Measurements from ENCODE around the gene LRSAM1.

LRSAM1 gene

DNA sequence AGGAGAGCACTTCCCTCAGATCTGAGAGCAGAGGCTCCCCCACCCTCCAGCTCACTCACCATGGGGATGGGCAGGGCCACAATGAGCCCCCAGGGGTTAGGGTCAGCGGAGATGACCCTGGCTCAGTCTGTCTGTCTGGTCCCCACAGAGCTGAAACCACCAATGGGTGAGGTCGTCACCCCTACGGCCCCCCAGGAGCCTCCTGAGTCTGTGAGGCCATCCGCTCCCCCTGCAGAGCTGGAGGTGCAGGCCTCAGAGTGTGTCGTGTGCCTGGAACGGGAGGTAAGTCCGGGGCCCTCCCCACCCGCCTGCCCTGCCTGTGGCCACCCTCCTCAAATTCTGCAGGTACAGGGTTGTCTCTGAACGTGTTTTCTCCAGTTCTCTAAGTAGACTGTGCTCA, 49.6 kb downstream of the LRSAM1 start:
- Histone ChIP-seq H3K27me3 (ENCODE audit: insufficient read depth, low read length) (no peaks in the 10 kb centered on the region), H3K9me3 (ENCODE audit: low read length) (no peaks in the 10 kb centered on the region), H3K4me1 (ENCODE audit: insufficient read depth, low read length) (no peaks in the 10 kb centered on the region), H2AFZ (ENCODE audit: low read depth, low read length) (no peak overlapping the region), H3K36me3 (ENCODE audit: insufficient read depth, low read length) (peaks cover 29% of the 10 kb centered on the region), H3K4me3 (ENCODE audit: low read length) (no peak overlapping the region)

DNA sequence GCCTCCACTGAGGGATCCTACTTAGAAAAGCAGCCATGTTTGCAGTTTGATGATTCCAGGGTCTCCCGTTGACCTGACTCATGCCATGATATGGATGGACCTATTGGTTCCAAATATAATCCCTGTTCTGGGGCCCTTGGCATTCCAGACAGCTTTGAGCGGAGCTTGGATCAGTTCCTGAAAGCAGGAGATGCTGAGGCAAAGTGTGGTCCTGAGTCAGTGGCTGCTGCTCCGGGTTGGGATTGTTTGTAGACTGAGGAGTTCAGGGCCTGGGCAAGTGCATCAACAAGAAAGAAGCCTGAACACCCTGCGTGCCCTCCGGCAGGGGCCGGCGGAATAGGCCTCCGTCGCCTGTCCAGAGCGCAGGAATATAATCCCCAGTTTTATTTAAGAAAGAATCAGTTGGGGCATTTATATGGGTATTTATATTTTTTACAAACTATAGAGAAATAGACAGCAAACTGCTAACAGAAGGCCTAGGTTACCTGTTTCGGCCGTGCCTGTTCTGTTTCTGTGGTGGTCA, 50.6 kb downstream of the LRSAM1 start:
- no peak overlapping the region for H2AFZ ChIP-seq (ENCODE audit: low read depth, low read length)
- H3K4me1 ChIP-seq (ENCODE audit: insufficient read depth, low read length) = no peaks in the 10 kb centered on the region
- H3K27me3 ChIP-seq (ENCODE audit: insufficient read depth, low read length) = no peaks in the 10 kb centered on the region
- no peaks in the 10 kb centered on the region for H3K9me3 ChIP-seq (ENCODE audit: low read length)
- no peak overlapping the region for H3K4me3 ChIP-seq (ENCODE audit: low read length)
- H3K36me3 ChIP-seq (ENCODE audit: insufficient read depth, low read length) = peaks cover 25% of the 10 kb centered on the region

DNA sequence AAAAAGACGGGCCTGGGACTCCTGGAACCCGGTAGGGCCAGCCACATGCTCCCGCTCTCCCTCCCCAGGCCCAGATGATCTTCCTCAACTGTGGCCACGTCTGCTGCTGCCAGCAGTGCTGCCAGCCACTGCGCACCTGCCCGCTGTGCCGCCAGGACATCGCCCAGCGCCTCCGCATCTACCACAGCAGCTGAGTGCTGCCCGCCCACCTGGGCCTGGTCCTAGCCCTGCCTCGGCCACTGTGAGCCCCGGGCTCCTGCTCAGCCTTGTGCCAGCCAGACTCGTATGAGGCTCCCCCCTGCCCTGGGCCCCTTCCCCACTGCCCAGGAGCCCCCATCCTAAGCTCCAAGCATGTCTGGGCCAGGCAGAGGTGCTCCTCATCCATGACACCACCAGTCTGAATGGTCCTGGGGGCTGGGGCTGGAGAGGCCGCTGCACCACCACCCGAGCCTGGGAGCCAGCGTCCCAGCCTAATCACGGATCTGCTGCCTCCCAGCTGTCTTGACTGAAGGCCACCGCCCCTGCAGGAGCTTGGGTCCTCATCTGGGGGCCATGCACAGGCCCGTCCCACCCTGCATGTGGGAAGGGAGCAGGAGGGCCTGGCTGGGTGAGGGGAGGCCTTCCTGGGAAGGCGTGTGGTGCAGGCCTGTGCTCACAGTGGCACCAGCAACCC, 51.5 kb downstream of the LRSAM1 start:
- no peak overlapping the region for H2AFZ ChIP-seq (ENCODE audit: low read depth, low read length)
- no peaks in the 10 kb centered on the region for H3K9me3 ChIP-seq (ENCODE audit: low read length)
- H3K27me3 ChIP-seq (ENCODE audit: insufficient read depth, low read length) = no peaks in the 10 kb centered on the region
- no peaks in the 10 kb centered on the region for H3K4me1 ChIP-seq (ENCODE audit: insufficient read depth, low read length)
- H3K4me3 ChIP-seq (ENCODE audit: low read length) = no peak overlapping the region
- peaks cover 23% of the 10 kb centered on the region for H3K36me3 ChIP-seq (ENCODE audit: insufficient read depth, low read length)

GRCh38 chr9:127503379-127503921, 52.1 kb downstream of the LRSAM1 start:
- H3K9me3 ChIP-seq (ENCODE audit: low read length) = no peaks in the 10 kb centered on the region
- no peak overlapping the region for H3K4me3 ChIP-seq (ENCODE audit: low read length)
- H2AFZ ChIP-seq (ENCODE audit: low read depth, low read length) = no peak overlapping the region
- no peaks in the 10 kb centered on the region for H3K27me3 ChIP-seq (ENCODE audit: insufficient read depth, low read length)
- peaks cover 22% of the 10 kb centered on the region for H3K36me3 ChIP-seq (ENCODE audit: insufficient read depth, low read length)
- no peaks in the 10 kb centered on the region for H3K4me1 ChIP-seq (ENCODE audit: insufficient read depth, low read length)

GRCh38 chr9:127503947-127504886, 52.9 kb downstream of the LRSAM1 start:
- Histone ChIP-seq H3K4me3 (ENCODE audit: low read length) (no peak overlapping the region), H2AFZ (ENCODE audit: low read depth, low read length) (no peak overlapping the region), H3K36me3 (ENCODE audit: insufficient read depth, low read length) (peaks cover 25% of the 10 kb centered on the region), H3K4me1 (ENCODE audit: insufficient read depth, low read length) (no peaks in the 10 kb centered on the region), H3K27me3 (ENCODE audit: insufficient read depth, low read length) (no peaks in the 10 kb centered on the region), H3K9me3 (ENCODE audit: low read length) (no peaks in the 10 kb centered on the region)

GRCh38 chr9:127504887-127505251, 53.6 kb downstream of the LRSAM1 start:
- Histone ChIP-seq H3K4me3 (ENCODE audit: low read length) (no peak overlapping the region), H3K9me3 (ENCODE audit: low read length) (no peaks in the 10 kb centered on the region), H3K27me3 (ENCODE audit: insufficient read depth, low read length) (no peaks in the 10 kb centered on the region), H3K4me1 (ENCODE audit: insufficient read depth, low read length) (no peaks in the 10 kb centered on the region), H2AFZ (ENCODE audit: low read depth, low read length) (no peak overlapping the region), H3K36me3 (ENCODE audit: insufficient read depth, low read length) (peaks cover 25% of the 10 kb centered on the region)

GRCh38 chr9:127505396-127506116, 54.2 kb downstream of the LRSAM1 start:
- Histone ChIP-seq H2AFZ (ENCODE audit: low read depth, low read length) (no peak overlapping the region), H3K36me3 (ENCODE audit: insufficient read depth, low read length) (peaks cover 25% of the 10 kb centered on the region), H3K4me1 (ENCODE audit: insufficient read depth, low read length) (no peaks in the 10 kb centered on the region), H3K4me3 (ENCODE audit: low read length) (no peak overlapping the region), H3K27me3 (ENCODE audit: insufficient read depth, low read length) (no peaks in the 10 kb centered on the region), H3K9me3 (ENCODE audit: low read length) (no peaks in the 10 kb centered on the region)

- Histone ChIP-seq H3K4me3 (ENCODE audit: low read length) (no peak overlapping the region), H3K4me1 (ENCODE audit: insufficient read depth, low read length) (no peaks in the 10 kb centered on the region), H2AFZ (ENCODE audit: low read depth, low read length) (no peak overlapping the region), H3K9me3 (ENCODE audit: low read length) (no peaks in the 10 kb centered on the region), H3K27me3 (ENCODE audit: insufficient read depth, low read length) (no peaks in the 10 kb centered on the region), H3K36me3 (ENCODE audit: insufficient read depth, low read length) (peaks cover 25% of the 10 kb centered on the region)
Observed at GRCh38 chr9:127506117-127506813, 55.0 kb downstream of the LRSAM1 start.

DNA sequence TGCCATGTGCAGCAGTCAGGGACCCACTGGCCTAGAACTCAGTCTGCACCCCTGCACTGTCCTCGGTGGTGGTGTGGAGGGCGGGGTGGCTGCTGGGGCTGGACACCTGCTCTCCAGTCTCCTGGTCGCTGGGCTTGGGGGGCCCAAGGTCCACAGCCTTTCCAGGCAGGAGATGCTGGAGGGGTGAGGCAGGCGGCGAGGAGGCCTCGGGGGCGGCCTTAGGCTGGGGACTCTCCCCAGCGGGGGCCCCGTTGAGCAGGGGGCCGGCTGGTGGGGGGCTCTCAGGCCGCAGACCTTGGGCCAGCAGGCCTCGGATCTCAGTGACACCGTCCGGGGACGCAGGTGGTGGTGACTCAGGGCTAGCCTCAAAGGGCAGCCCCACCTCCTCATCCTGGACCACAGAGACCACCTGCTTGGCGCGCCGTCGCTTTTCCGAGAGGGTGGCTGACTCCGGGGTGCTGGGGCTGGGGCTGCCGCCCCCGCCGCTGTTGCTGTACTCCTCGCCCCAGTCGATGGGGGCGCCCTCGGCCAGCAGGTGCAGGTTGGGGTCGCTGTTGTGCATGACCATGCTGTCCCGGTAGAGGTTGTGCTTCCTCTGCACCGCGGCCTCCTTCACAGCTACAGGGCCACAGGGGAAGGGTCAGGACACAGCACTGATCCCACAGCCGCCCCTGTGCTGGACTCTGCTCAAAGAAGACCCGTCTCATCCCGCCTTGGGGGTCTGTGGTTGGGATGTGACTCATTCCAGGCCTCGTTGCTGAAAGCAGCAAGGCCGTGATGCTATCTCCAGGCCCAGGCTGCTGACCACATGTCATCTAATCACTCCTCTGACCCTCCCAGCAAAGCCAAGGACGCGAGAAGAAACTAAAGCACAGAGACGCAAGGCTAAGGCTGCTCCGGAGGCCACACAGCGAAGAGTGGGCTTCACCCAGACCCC, 55.8 kb downstream of the LRSAM1 start:
- no peak overlapping the region for H2AFZ ChIP-seq (ENCODE audit: low read depth, low read length)
- peaks cover 22% of the 10 kb centered on the region for H3K36me3 ChIP-seq (ENCODE audit: insufficient read depth, low read length)
- no peaks in the 10 kb centered on the region for H3K27me3 ChIP-seq (ENCODE audit: insufficient read depth, low read length)
- no peak overlapping the region for H3K4me3 ChIP-seq (ENCODE audit: low read length)
- H3K9me3 ChIP-seq (ENCODE audit: low read length) = no peaks in the 10 kb centered on the region
- no peaks in the 10 kb centered on the region for H3K4me1 ChIP-seq (ENCODE audit: insufficient read depth, low read length)

DNA sequence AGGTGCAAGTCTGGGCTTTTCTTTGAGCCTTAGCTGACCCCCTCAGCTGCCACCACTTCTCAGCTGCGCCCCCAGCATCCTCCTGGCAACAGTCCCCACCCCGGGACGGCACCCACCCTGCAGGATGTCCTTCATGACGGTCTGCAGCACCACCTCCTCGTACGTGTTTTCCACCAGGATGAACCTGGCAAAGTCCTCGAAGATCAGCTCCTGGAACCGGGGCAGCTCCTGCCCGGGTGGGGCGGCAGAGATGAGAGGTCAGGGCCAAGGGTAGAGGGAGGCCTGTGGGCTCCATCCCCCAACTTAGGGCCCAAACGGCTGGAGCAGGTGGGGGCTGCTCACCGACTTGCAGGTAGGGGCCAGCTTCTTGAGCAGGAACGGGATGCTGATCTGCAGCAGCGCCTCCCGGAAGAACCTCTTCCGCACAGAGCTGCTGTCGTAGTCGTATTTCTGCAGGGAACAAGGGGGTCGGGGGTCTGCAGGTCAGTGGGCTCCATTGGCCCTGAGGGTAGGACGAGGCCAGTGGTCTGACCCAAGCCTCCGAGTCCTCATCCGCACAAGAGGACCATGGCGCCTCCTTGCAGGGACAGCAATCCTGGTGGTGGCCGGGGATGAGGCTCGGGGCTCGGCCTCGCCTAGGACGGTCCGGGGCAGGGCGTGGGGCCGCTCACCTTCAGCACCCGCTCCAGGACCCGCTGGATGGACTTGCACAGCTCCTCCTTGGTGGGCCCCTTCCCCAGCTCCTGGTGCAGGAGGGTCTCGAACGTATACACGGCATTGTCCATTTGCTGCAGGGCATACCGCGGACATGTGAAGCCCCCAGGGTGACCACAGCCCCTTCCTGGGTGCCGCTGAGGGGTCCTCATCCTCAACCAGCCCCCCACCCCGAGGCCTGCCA, 56.7 kb downstream of the LRSAM1 start:
- no peaks in the 10 kb centered on the region for H3K27me3 ChIP-seq (ENCODE audit: insufficient read depth, low read length)
- no peak overlapping the region for H2AFZ ChIP-seq (ENCODE audit: low read depth, low read length)
- no peaks in the 10 kb centered on the region for H3K4me1 ChIP-seq (ENCODE audit: insufficient read depth, low read length)
- H3K36me3 ChIP-seq (ENCODE audit: insufficient read depth, low read length) = peaks cover 19% of the 10 kb centered on the region
- H3K9me3 ChIP-seq (ENCODE audit: low read length) = no peaks in the 10 kb centered on the region
- no peak overlapping the region for H3K4me3 ChIP-seq (ENCODE audit: low read length)

DNA sequence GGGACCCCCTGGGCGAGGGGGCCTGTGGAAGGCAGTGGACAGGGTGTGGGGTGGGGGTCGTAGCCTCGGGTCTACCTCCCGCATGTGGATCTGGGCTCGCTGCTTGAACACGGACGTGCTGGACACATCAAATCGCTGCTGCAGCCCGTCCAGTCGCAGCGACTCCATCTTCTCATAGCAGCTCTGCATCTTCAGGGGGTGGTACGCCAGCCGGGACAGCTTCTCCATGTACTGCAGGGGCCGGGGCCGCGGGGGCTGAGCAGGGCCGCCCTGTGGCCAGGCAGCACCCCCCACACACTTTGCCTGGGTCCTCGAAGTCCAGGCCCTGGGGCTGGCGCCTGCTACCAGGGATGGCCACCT, 57.6 kb downstream of the LRSAM1 start:
- H3K9me3 ChIP-seq (ENCODE audit: low read length) = no peaks in the 10 kb centered on the region
- H3K4me1 ChIP-seq (ENCODE audit: insufficient read depth, low read length) = no peaks in the 10 kb centered on the region
- no peak overlapping the region for H2AFZ ChIP-seq (ENCODE audit: low read depth, low read length)
- no peak overlapping the region for H3K4me3 ChIP-seq (ENCODE audit: low read length)
- peaks cover 19% of the 10 kb centered on the region for H3K36me3 ChIP-seq (ENCODE audit: insufficient read depth, low read length)
- no peaks in the 10 kb centered on the region for H3K27me3 ChIP-seq (ENCODE audit: insufficient read depth, low read length)
